Loucy (cell line): Measurements from ENCODE around the gene OR2D3.

Source experiments
- H2AFZ ChIP-seq: fragments of 200-600 bp; sonication (generic); 2 replicates; pipeline ENCODE4 v1.6.0; 2016; ENCODE audit warnings: antibody characterized with exemption, mild to moderate bottlenecking, low read length, moderate library complexity
- H3F3A ChIP-seq: fragments of 200-600 bp; 2 replicates; pipeline ENCODE4 v1.6.0; 2016; ENCODE audit warnings: antibody characterized with exemption, low read depth, mild to moderate bottlenecking
- H3K27me3 ChIP-seq: fragments of 200-600 bp; sonication (generic); 2 replicates; pipeline ENCODE4 v1.6.1; 2014; ENCODE audit warnings: low read length, mild to moderate bottlenecking; ENCODE audit not compliant: insufficient read depth, poor library complexity, severe bottlenecking
- H3K36me3 ChIP-seq: fragments of 200-600 bp; sonication (generic); 2 replicates; pipeline ENCODE4 v1.6.1; 2016; ENCODE audit warnings: low read length; ENCODE audit not compliant: insufficient read depth
- H3K4me1 ChIP-seq: fragments of 200-600 bp; sonication (generic); 2 replicates; pipeline ENCODE4 v1.5.1; 2014; ENCODE audit warnings: low read length, mild to moderate bottlenecking; ENCODE audit not compliant: insufficient read depth, poor library complexity, severe bottlenecking
- H3K4me2 ChIP-seq: fragments of 200-600 bp; sonication (generic); 2 replicates; pipeline ENCODE4 v1.6.0; 2014; ENCODE audit warnings: antibody characterized with exemption, low read length, low read depth, mild to moderate bottlenecking; ENCODE audit not compliant: poor library complexity, severe bottlenecking
- H3K4me3 ChIP-seq: fragments of 200-600 bp; sonication (generic); 2 replicates; pipeline ENCODE4 v1.5.1; 2014; ENCODE audit warnings: low read length, mild to moderate bottlenecking, mixed read lengths; ENCODE audit not compliant: poor library complexity, severe bottlenecking
- H3K79me2 ChIP-seq: fragments of 200-600 bp; sonication (generic); 2 replicates; pipeline ENCODE4 v1.6.1; 2014; ENCODE audit warnings: low read length; ENCODE audit not compliant: insufficient read depth
- H3K9ac ChIP-seq: fragments of 200-600 bp; sonication (generic); 2 replicates; pipeline ENCODE4 v1.6.0; 2014; ENCODE audit warnings: mild to moderate bottlenecking, low read depth, low read length, moderate library complexity; ENCODE audit not compliant: poor library complexity, severe bottlenecking
- H3K9me2 ChIP-seq: fragments of 200-600 bp; sonication (generic); replicated peaks from 2 replicates; pipeline ENCODE4 v1.6.1; 2016; ENCODE audit warnings: low read depth, low read length, mixed read lengths
- H3K9me3 ChIP-seq: fragments of 200-600 bp; sonication (generic); 2 replicates; pipeline ENCODE4 v1.6.1; 2014; ENCODE audit warnings: mild to moderate bottlenecking, antibody characterized with exemption, low read length, low read depth; ENCODE audit not compliant: insufficient read depth
- H4K20me1 ChIP-seq: fragments of 200-600 bp; sonication (generic); 2 replicates; pipeline ENCODE4 v1.6.0; 2014; ENCODE audit warnings: antibody characterized with exemption, low read length, mild to moderate bottlenecking; ENCODE audit not compliant: insufficient read depth, poor library complexity, severe bottlenecking
- CTCF ChIP-seq: fragments of 200-600 bp; sonication (generic); conservative IDR thresholded peaks from 2 replicates; pipeline ENCODE4 v1.5.1; 2014; ENCODE audit warnings: mild to moderate bottlenecking, antibody characterized with exemption, low read length
- EZH2phosphoT487 ChIP-seq: fragments of 200-600 bp; IDR thresholded peaks from 2 replicates; pipeline ENCODE4 v1.6.1; 2018; ENCODE audit warnings: antibody characterized with exemption, mild to moderate bottlenecking, moderate library complexity, borderline replicate concordance

The OR2D3 gene

GRCh38 chr11:6925636-6926207, 4.9 kb downstream of the OR2D3 start:
- peaks cover 11% of the 10 kb centered on the region for H3K4me1 ChIP-seq
- peak overlapping the region; percentile 96 for H2AFZ ChIP-seq
- H3F3A ChIP-seq, result no peaks in the 10 kb centered on the region
- peaks cover 31% of the 10 kb centered on the region for H3K79me2 ChIP-seq
- peak overlapping the region; percentile 80 for H3K9ac ChIP-seq
- no peaks in the 10 kb centered on the region for H4K20me1 ChIP-seq
- TF ChIP-seq CTCF (no peak), EZH2phosphoT487 (no peak)
- no peaks in the 10 kb centered on the region for H3K27me3 ChIP-seq
- H3K36me3 ChIP-seq, result no peaks in the 10 kb centered on the region
- H3K4me2 ChIP-seq, result peak overlapping the region; percentile 68
- no peaks in the 10 kb centered on the region for H3K9me2 ChIP-seq
- H3K9me3 ChIP-seq, result no peaks in the 10 kb centered on the region
- peak overlapping the region; percentile 86 for H3K4me3 ChIP-seq

GRCh38 chr11:6926208-6927029, 5.6 kb downstream of the OR2D3 start, which contains the start of gene ZNF215:
Gene ZNF215, plus strand, starts transcription at chr11:6926426. Its CDS starts 5,847 bp downstream, at chr11:6932273.
- Histone ChIP-seq H3K79me2 (peaks cover 37% of the 10 kb centered on the region), H3K4me3 (peak within 1 kb of the TSS; percentile 86), H3K9me3 (no peaks in the 10 kb centered on the region), H3F3A (no peaks in the 10 kb centered on the region), H3K36me3 (no peaks in the 10 kb centered on the region), H3K4me2 (peak within 1 kb of the TSS; percentile 68), H3K27me3 (no peaks in the 10 kb centered on the region), H2AFZ (peak within 1 kb of the TSS; percentile 96), H4K20me1 (no peaks in the 10 kb centered on the region), H3K9ac (peak within 1 kb of the TSS; percentile 80), H3K4me1 (peaks cover 17% of the 10 kb centered on the region), H3K9me2 (no peaks in the 10 kb centered on the region)
- TF ChIP-seq CTCF (no peak), EZH2phosphoT487 (no peak)

- H3K27me3 ChIP-seq, result no peaks in the 10 kb centered on the region
- no peaks in the 10 kb centered on the region for H3K9me3 ChIP-seq
- peak overlapping the region; percentile 96 for H2AFZ ChIP-seq
- peaks cover 37% of the 10 kb centered on the region for H3K79me2 ChIP-seq
- H3K4me2 ChIP-seq, result peak overlapping the region; percentile 68
- peak overlapping the region; percentile 86 for H3K4me3 ChIP-seq
- H3K9ac ChIP-seq, result peak overlapping the region; percentile 80
- no peaks in the 10 kb centered on the region for H3K36me3 ChIP-seq
- H3K9me2 ChIP-seq, result no peaks in the 10 kb centered on the region
- TF ChIP-seq CTCF (no peak), EZH2phosphoT487 (no peak)
- H3K4me1 ChIP-seq, result peaks cover 20% of the 10 kb centered on the region
- no peaks in the 10 kb centered on the region for H4K20me1 ChIP-seq
- H3F3A ChIP-seq, result peaks cover 2% of the 10 kb centered on the region; the same call in 1 of the 2 replicates
Measured at GRCh38 chr11:6927030-6927617, 6.3 kb downstream of the OR2D3 start.
